HG03066 (cell line): ENCODE measurements around the gene ACOT12.
"Not testable (repeated sequence)": the region's sequence is repeated elsewhere in the genome, so short reads cannot be mapped to it uniquely, and the experiment has no call there.

Experiments used
- ATAC-seq: cut with Tn5 transposase; IDR thresholded peaks from one replicate; pipeline ENCODE4 v1.9.1; 2021; ENCODE audit warnings: low read depth; ENCODE audit not compliant: unreplicated experiment

The ACOT12 gene

DNA sequence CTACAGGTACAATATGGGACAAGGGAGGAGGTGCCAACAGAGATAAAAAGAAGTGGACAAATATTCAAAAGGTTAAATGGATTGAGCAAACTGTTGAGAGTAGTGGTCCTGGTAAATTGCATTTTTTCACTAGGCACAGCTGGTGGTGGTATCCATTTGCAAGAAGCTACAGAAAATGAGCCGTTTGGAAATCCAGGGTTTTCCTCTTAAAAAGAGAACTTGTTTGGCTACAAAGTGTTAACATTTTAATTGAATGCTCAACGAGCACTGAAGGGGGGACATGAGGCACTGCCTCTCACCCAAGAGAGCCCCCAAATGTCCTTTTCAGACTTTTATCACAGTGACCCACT is 93.0 kb downstream of the ACOT12 start:
- no peak for ATAC-seq

DNA sequence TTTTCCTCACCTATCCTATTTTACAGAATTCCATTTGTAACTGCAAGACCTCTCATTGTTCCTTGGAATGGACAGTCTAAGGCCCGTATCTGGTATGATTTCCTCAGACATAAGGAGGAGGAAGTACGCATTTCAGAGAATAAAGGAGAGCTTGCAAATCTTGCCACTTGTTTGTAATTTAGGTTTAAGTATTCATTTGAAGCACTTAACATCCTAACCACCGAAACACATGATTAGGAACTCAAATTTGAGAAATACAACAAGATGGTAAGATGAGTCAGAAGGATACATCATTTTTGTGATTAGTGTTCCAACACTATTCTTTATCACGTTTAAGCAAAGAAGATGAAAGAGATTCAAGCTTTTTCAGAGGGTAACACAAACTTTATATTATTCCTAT is 96.4 kb downstream of the ACOT12 start:
- no peak for ATAC-seq

DNA sequence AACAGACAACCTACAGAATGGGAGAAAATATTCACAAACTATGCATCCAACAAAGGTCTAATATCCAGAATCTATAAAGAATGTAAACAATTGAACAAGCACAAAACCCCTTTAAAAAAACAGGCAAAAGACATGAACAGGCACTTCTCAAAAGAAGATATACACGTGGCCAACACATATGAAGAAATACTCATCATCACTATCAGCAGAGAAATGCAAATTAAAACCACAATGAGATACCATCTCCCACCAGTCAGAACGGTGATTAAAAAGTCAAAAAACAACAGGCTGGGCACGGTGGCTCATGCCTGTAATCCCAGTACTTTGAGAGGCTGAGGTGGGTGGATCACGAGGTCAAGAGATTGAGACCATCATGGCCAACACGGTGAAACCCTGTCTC is 99.9 kb downstream of the ACOT12 start:
- not testable (repeated sequence) for ATAC-seq

DNA sequence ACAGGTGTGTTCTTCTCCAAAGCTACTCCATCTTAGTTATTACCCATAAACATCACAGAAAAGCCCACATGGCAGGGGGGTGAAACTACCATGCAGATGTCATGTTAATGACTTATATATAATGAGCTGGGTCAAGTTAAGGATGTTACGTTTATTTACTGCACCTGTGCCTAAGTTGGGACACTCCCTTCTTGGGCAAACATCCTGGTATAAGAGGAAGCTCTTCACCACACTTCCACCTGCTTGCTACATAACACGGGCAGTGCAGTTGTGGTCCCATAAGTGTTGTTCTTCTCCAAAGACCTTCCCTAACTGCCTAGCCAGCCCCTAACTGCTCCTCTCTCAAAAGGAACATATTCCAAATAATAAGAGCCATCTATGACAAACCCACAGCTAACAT is 101.8 kb downstream of the ACOT12 start:
- no peak for ATAC-seq

DNA sequence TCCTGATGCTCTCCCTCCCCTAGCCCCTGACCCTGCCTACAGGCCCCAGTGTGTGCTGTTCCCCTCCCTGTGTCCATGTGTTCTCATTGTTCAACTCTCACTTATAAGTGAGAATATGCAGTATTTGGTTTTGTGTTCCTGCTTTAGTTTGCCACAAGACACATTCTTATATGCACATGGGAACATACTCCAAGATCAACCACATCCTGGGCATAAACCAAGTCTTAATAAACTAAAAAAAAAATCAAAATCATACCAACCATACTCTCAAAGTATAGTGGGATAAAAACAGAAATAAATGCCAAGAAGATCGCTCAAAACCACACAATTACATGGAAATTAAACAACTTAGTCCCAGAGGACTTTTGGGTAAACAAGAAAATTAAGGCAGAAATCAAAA is 103.8 kb downstream of the ACOT12 start:
- no peak for ATAC-seq

DNA sequence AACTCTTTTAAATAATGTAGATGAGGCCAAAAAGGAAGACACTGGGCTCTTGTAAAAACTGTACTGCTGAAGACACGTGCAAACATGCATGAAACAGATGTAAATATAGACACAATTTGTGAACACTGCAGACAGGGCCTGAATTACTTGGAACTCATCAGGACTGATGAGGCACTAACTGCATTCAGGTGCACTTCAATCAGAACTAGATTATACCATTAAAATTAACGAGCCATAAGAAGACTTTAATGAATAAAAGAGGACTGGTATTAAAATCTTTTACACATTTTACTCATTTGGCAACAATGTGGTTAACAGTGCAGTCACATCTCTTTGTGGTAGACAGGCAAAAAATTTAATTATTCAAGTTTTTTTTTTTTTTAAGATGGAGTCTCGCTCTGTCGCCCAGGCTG is 105.9 kb downstream of the ACOT12 start:
- no peak for ATAC-seq

DNA sequence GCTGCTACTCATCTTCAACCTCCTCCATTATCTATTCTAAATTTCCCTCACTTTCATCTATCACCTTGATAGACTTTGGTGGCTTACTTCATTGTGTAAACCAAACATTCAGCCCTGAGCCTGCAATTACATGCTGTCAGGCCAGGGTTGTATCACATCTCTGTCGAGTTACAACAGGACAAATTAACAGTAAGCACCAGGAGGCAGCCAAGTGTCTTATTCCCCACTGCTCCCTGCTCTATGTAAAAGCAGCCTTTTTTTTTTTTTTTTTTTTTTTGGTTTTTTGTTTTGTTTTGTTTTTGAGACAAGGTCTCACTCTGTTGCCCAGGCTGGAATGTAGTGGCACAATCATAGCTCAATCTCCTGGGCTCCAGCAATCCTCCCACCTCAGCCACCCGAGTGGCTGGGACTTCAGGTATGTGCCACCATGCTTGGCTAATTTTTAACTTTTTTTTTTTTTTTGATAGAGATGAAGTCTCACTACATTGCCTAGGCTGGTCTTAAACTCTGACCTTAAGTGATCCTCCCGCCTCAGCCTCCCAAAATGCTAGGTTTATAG is 107.8 kb downstream of the ACOT12 start:
- ATAC-seq: no peak

DNA sequence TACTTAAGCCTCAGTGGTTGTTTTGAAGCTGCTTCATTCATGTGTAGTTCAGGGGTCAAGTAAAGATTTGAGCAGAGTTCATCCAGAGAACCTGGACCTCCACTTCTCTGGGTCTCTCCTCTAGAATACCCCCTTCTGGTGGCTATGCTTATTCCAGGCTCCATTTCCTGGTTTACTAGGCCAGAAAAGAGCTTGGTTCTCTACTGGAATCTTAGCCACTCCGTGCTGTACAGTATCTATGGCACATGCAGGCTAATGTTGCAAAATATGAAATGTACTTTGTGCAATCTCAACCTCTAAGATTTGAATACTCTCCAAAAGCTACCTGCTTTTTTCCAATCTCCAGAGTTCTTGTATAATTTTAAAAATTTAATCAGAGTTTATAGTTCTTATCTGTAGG is 110.0 kb downstream of the ACOT12 start:
- no peak for ATAC-seq
